ENCODE results near the gene CACNA2D3. TPM values are rescaled to one million over a fixed set of nuclear protein-coding genes. Genes with fewer than 3 reads are reported as not detected.

The CACNA2D3 gene
- polyA plus RNA-seq, 2 of the 4 experiments (the other 2 are of a cell fraction): 0.04 to 0.05 TPM

- CTCF ChIA-PET: no interaction called here
- no peak for ATAC-seq
- Histone ChIP-seq H3K9me3 (no peaks in the 10 kb centered on the region), H3K4me3 (no peak overlapping the region), H3K27ac (no peak overlapping the region), H3K4me2 (no peak overlapping the region), H3K4me1 (no peaks in the 10 kb centered on the region)
- WGBS (ENCODE audit: missing lambda C conversion rate): 0% methylated on average over 1 of the region's 1 CpG
- DNase-seq (ENCODE audit: low read depth in 1 of 2, low spot score in 1 of 2): no peak
- FAIRE-seq: no peak
- POLR2A ChIA-PET: no interaction called here
- TF ChIP-seq RARB (CRISPR knock-in tag; IDR thresholded peaks at IDR 0.05) (no peak), EHMT2 (IDR thresholded peaks at IDR 0.05; ENCODE audit: low read depth) (no peak), JUNB (IDR thresholded peaks at IDR 0.05) (no peak)
Measured at GRCh38 chr3:54761637-54762036, 639.3 kb downstream of the CACNA2D3 start.

- ChIA-PET POLR2A (no interaction called here), CTCF (no interaction called here)
- Histone ChIP-seq H3K27ac (no peak overlapping the region), H3K9me3 (no peaks in the 10 kb centered on the region), H3K4me3 (no peak overlapping the region), H3K4me2 (no peak overlapping the region), H3K4me1 (no peaks in the 10 kb centered on the region)
- TF ChIP-seq RAD21 (conservative IDR thresholded peaks at IDR 0.05 in 1 of 2, IDR thresholded peaks at IDR 0.05 in 1 of 2) (no peak), CHD4 (IDR thresholded peaks at IDR 0.05; ENCODE audit: borderline replicate concordance) (no peak), HOXA7 (CRISPR knock-in tag; IDR thresholded peaks at IDR 0.05) (no peak), MAX (IDR thresholded peaks at IDR 0.05) (no peak), ZC3H11A (IDR thresholded peaks at IDR 0.05) (no peak), TFCP2L1 (CRISPR knock-in tag; IDR thresholded peaks at IDR 0.05) (no peak), PBX3 (IDR thresholded peaks at IDR 0.05) (no peak), EHF (CRISPR knock-in tag; IDR thresholded peaks at IDR 0.05) (no peak), CBX2 (IDR thresholded peaks at IDR 0.05; ENCODE audit: borderline replicate concordance, low read depth) (no peak), ESRRA (IDR thresholded peaks at IDR 0.05; ENCODE audit: borderline replicate concordance, low read length) (no peak), RARB (CRISPR knock-in tag; IDR thresholded peaks at IDR 0.05) (no peak), ZSCAN20 (CRISPR knock-in tag; IDR thresholded peaks at IDR 0.05) (no peak), ATOH8 (CRISPR knock-in tag; IDR thresholded peaks at IDR 0.05; ENCODE audit: low read depth) (no peak), HOXB5 (CRISPR knock-in tag; IDR thresholded peaks at IDR 0.05) (no peak), MAFK (IDR thresholded peaks at IDR 0.05; ENCODE audit: partially characterized antibody) (no peak), KDM5A (IDR thresholded peaks at IDR 0.05) (no peak)
- ATAC-seq (no peak), FAIRE-seq (no peak), DNase-seq (ENCODE audit: low read depth in 1 of 2, low spot score in 1 of 2) (no peak)
Measured at GRCh38 chr3:54764911-54765310, 642.6 kb downstream of the CACNA2D3 start.

GRCh38 chr3:54771050-54771449 is 648.7 kb downstream of the CACNA2D3 start:
- FAIRE-seq (no peak), ATAC-seq (no peak), DNase-seq (ENCODE audit: low read depth in 1 of 2, low spot score in 1 of 2) (no peak)
- ChIA-PET POLR2A (no interaction called here), CTCF (no interaction called here)
- no peak for TF ChIP-seq RAD21 (conservative IDR thresholded peaks at IDR 0.05 in 1 of 2, IDR thresholded peaks at IDR 0.05 in 1 of 2)
- no peak for TF ChIP-seq PBX3 (IDR thresholded peaks at IDR 0.05)
- no peak for TF ChIP-seq BCL3 (IDR thresholded peaks at IDR 0.05)
- no peak for TF ChIP-seq E2F6 (IDR thresholded peaks at IDR 0.05; ENCODE audit: borderline replicate concordance, low read depth)
- TF ChIP-seq MAZ (IDR thresholded peaks at IDR 0.05; ENCODE audit: borderline replicate concordance, low read depth, low read length): no peak
- no peak for TF ChIP-seq CBX8 (IDR thresholded peaks at IDR 0.05)
- no peak overlapping the region for H3K27ac ChIP-seq
- 3% methylated on average over 2 of the region's 2 CpGs for WGBS (ENCODE audit: missing lambda C conversion rate)
- H3K4me1 ChIP-seq: no peaks in the 10 kb centered on the region
- H3K9me3 ChIP-seq: no peaks in the 10 kb centered on the region
- no peak overlapping the region for H3K4me3 ChIP-seq
- H3K4me2 ChIP-seq: no peak overlapping the region

Data from A549 (cell line).